ENCODE measurements around the gene TTBK2.

The TTBK2 gene

GRCh38 chr15:42808913-42809312 is 111.7 kb downstream of the TTBK2 start:
- Histone ChIP-seq H3K27ac (no peak overlapping the region), H3K36me3 (replicated peaks) (no peaks in the 10 kb centered on the region), H3K27me3 (replicated peaks) (no peaks in the 10 kb centered on the region), H3K4me3 (ENCODE audit: low read depth, low read length) (no peak overlapping the region)
- no peak for DNase-seq
- in situ Hi-C loops (cut with HindIII; ENCODE audit: low pct_ligation_motif_present, low sequenced_read_pairs), result no loop called here
- no peak for TF ChIP-seq CTCF (IDR thresholded peaks at IDR 0.05; ENCODE audit: low read depth, low read length, missing control alignments)

GRCh38 chr15:42805266-42805665 is 115.3 kb downstream of the TTBK2 start:
- no peak overlapping the region for H3K4me3 ChIP-seq (ENCODE audit: low read depth, low read length)
- no peaks in the 10 kb centered on the region for H3K36me3 ChIP-seq (replicated peaks)
- no peak overlapping the region for H3K27ac ChIP-seq
- TF ChIP-seq CTCF (IDR thresholded peaks at IDR 0.05; ENCODE audit: low read depth, low read length, missing control alignments), result no peak
- no peaks in the 10 kb centered on the region for H3K27me3 ChIP-seq (replicated peaks)
- DNase-seq, result no peak
- in situ Hi-C loops (cut with HindIII; ENCODE audit: low pct_ligation_motif_present, low sequenced_read_pairs), result no loop called here

- Histone ChIP-seq H3K27me3 (replicated peaks) (no peaks in the 10 kb centered on the region), H3K4me3 (ENCODE audit: low read depth, low read length) (no peak overlapping the region), H3K36me3 (replicated peaks) (no peaks in the 10 kb centered on the region), H3K27ac (no peak overlapping the region)
- no peak for DNase-seq
- no peak for TF ChIP-seq CTCF (IDR thresholded peaks at IDR 0.05; ENCODE audit: low read depth, low read length, missing control alignments)
- in situ Hi-C loops (cut with HindIII; ENCODE audit: low pct_ligation_motif_present, low sequenced_read_pairs), result no loop called here
Measured at GRCh38 chr15:42804739-42805138, 115.8 kb downstream of the TTBK2 start.

GRCh38 chr15:42803436-42803835 is 117.1 kb downstream of the TTBK2 start:
- no peaks in the 10 kb centered on the region for H3K36me3 ChIP-seq (replicated peaks)
- H3K27me3 ChIP-seq (replicated peaks), result no peaks in the 10 kb centered on the region
- no peak overlapping the region for H3K27ac ChIP-seq
- DNase-seq, result no peak
- in situ Hi-C loops (cut with HindIII; ENCODE audit: low pct_ligation_motif_present, low sequenced_read_pairs), result no loop called here
- H3K4me3 ChIP-seq (ENCODE audit: low read depth, low read length), result no peak overlapping the region
- no peak for TF ChIP-seq CTCF (IDR thresholded peaks at IDR 0.05; ENCODE audit: low read depth, low read length, missing control alignments)

GRCh38 chr15:42802168-42802567 is 118.4 kb downstream of the TTBK2 start:
- in situ Hi-C loops (cut with HindIII; ENCODE audit: low pct_ligation_motif_present, low sequenced_read_pairs), result no loop called here
- no peak overlapping the region for H3K27ac ChIP-seq
- H3K36me3 ChIP-seq (replicated peaks), result no peaks in the 10 kb centered on the region
- no peaks in the 10 kb centered on the region for H3K27me3 ChIP-seq (replicated peaks)
- no peak overlapping the region for H3K4me3 ChIP-seq (ENCODE audit: low read depth, low read length)
- no peak for TF ChIP-seq CTCF (IDR thresholded peaks at IDR 0.05; ENCODE audit: low read depth, low read length, missing control alignments)
- DNase-seq, result no peak

- H3K27me3 ChIP-seq (replicated peaks), result no peaks in the 10 kb centered on the region
- no peaks in the 10 kb centered on the region for H3K36me3 ChIP-seq (replicated peaks)
- peak; percentile 42 for TF ChIP-seq CTCF (IDR thresholded peaks at IDR 0.05; ENCODE audit: low read depth, low read length, missing control alignments)
- no peak overlapping the region for H3K27ac ChIP-seq
- H3K4me3 ChIP-seq (ENCODE audit: low read depth, low read length), result no peak overlapping the region
- no peak for DNase-seq
- in situ Hi-C loops (cut with HindIII; ENCODE audit: low pct_ligation_motif_present, low sequenced_read_pairs), result no loop called here
Measured at GRCh38 chr15:42800731-42801474, 119.7 kb downstream of the TTBK2 start.

Data from brain microvascular endothelial cell (primary cell).